Activated naive CD8-positive, alpha-beta T cell (primary cell): Measurements from ENCODE around the gene SLC1A2.

ENCODE experiments used
- H3K27ac Mint-ChIP-seq: one replicate; pipeline ENCODE4 v1.8.0; 2021; ENCODE audit warnings: mixed read lengths
- H3K27me3 Mint-ChIP-seq: one replicate; pipeline ENCODE4 v1.8.0; 2021; ENCODE audit warnings: mixed read lengths
- H3K36me3 Mint-ChIP-seq: one replicate; pipeline ENCODE4 v1.8.0; 2021; ENCODE audit warnings: mixed read lengths
- H3K4me1 Mint-ChIP-seq: one replicate; pipeline ENCODE4 v1.8.0; 2021; ENCODE audit warnings: low read depth, mixed read lengths
- H3K4me3 Mint-ChIP-seq: one replicate; pipeline ENCODE4 v1.8.0; 2021; ENCODE audit warnings: mild to moderate bottlenecking, mixed read lengths
- H3K9me3 Mint-ChIP-seq: one replicate; pipeline ENCODE4 v1.8.0; 2021; ENCODE audit warnings: low read depth, mixed read lengths

SLC1A2 gene

DNA sequence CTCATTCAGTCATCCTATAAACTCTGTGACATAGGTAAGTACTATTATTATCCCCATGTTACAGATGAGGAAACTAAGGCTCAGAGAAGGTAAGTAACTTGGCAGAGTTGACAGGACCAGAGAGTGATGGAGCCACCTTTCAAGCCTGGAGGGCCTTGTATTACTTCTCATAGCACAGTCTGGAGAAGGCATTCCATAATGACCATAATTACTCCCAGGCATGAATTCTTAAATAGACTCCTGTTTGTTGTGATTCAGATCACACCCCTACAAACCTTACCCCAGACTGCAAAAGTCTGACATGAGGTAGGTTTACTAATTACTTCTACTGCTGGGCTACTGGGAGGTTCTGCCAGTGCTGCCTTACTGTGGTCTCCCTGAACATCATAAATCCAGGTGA is 203.4 kb downstream of the SLC1A2 start:
- Mint-ChIP-seq H3K9me3 (no peaks in the 10 kb centered on the region), H3K27me3 (no peaks in the 10 kb centered on the region), H3K27ac (peak overlapping the region; percentile 91), H3K36me3 (peaks cover 52% of the 10 kb centered on the region), H3K4me3 (peak overlapping the region; percentile 53), H3K4me1 (peaks cover 66% of the 10 kb centered on the region)

DNA sequence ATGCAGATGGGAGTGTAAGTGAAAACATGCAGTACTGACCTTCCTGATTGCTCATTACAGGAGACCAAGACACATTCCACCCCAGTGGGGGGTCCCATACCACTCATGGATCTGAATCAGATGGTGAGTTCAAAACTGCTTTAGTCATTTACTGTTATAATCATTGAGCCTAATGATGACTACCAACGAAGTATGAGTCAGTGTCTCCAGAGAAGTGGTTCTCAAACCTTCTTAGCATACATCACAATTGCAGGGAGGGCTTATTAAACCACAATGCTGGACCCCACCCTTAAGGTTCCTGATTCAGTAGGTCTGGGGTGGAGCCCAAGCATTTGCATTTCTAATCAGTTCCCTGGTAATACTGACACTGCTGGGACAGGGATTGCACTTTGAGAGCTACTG is 204.6 kb downstream of the SLC1A2 start:
- Mint-ChIP-seq H3K27ac (peak overlapping the region; percentile 91), H3K4me3 (peak overlapping the region; percentile 76), H3K9me3 (no peaks in the 10 kb centered on the region), H3K27me3 (no peaks in the 10 kb centered on the region), H3K36me3 (peaks cover 62% of the 10 kb centered on the region), H3K4me1 (peaks cover 71% of the 10 kb centered on the region)

- Mint-ChIP-seq H3K27ac (peak overlapping the region; percentile 91), H3K27me3 (no peaks in the 10 kb centered on the region), H3K4me3 (peak overlapping the region; percentile 76), H3K4me1 (peaks cover 71% of the 10 kb centered on the region), H3K36me3 (peaks cover 64% of the 10 kb centered on the region), H3K9me3 (peaks cover 4% of the 10 kb centered on the region)
Observed at GRCh38 chr11:35214226-35214770, 205.1 kb downstream of the SLC1A2 start.

- Mint-ChIP-seq H3K36me3 (peaks cover 73% of the 10 kb centered on the region), H3K27me3 (no peaks in the 10 kb centered on the region), H3K4me1 (peaks cover 72% of the 10 kb centered on the region), H3K27ac (peak overlapping the region; percentile 41), H3K4me3 (no peak overlapping the region), H3K9me3 (peaks cover 4% of the 10 kb centered on the region)
Observed at GRCh38 chr11:35211952-35212351, 207.4 kb downstream of the SLC1A2 start.

DNA sequence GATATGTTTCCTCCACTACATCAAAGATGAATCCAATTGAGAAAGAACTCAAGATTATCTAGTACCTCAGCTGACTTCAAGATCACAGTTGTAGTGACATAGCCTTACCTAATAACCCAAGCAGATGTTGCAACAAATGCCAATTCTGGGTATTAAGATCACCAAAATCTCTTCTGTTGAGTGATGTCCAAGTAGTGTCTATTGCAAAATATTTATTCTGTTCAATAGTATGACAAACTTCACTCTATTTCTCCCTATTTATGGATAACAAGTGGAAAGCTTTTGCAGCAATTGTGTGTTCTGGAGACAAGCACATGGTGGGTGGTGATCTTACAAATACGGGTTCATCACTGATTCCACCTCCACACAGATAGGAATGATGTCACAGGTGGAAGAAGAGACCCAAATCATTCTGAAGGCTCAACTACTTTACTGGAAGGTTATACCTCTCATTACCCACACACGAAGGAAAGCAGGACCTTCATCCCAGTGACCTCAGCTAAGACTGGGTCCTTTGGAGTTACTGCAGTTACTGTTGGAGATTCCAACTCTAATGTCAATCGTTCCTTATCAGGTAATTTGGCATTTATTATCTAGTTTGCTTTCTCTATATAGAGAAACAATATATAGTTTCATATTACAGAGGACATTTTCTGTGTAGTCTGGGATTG is 208.3 kb downstream of the SLC1A2 start:
- peaks cover 74% of the 10 kb centered on the region for H3K36me3 Mint-ChIP-seq
- H3K4me1 Mint-ChIP-seq = peaks cover 68% of the 10 kb centered on the region
- peak overlapping the region; percentile 31 for H3K4me3 Mint-ChIP-seq
- no peaks in the 10 kb centered on the region for H3K27me3 Mint-ChIP-seq
- H3K27ac Mint-ChIP-seq = peak overlapping the region; percentile 84
- peaks cover 4% of the 10 kb centered on the region for H3K9me3 Mint-ChIP-seq

DNA sequence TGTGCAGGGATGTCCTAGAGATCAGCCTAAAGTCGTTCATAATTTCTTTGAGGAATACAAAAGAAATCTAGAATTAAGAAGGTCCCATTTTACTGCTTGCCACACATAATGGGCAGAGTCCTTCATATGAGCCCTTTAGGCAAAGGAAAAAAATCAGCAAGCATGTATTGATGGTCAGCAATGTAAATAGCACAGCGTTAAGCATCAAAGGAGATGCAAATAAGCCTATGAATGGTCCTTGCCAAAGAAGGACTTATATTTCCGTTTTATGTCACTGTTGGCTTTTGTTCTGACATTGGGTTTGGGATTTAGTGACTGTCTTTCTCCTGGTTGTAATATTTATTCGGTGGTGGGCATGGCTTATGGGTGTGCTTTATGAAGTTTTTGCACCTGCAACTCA is 210.6 kb downstream of the SLC1A2 start:
- no peak overlapping the region for H3K4me3 Mint-ChIP-seq
- H3K4me1 Mint-ChIP-seq = peaks cover 66% of the 10 kb centered on the region
- H3K27ac Mint-ChIP-seq = peak overlapping the region; percentile 66

DNA sequence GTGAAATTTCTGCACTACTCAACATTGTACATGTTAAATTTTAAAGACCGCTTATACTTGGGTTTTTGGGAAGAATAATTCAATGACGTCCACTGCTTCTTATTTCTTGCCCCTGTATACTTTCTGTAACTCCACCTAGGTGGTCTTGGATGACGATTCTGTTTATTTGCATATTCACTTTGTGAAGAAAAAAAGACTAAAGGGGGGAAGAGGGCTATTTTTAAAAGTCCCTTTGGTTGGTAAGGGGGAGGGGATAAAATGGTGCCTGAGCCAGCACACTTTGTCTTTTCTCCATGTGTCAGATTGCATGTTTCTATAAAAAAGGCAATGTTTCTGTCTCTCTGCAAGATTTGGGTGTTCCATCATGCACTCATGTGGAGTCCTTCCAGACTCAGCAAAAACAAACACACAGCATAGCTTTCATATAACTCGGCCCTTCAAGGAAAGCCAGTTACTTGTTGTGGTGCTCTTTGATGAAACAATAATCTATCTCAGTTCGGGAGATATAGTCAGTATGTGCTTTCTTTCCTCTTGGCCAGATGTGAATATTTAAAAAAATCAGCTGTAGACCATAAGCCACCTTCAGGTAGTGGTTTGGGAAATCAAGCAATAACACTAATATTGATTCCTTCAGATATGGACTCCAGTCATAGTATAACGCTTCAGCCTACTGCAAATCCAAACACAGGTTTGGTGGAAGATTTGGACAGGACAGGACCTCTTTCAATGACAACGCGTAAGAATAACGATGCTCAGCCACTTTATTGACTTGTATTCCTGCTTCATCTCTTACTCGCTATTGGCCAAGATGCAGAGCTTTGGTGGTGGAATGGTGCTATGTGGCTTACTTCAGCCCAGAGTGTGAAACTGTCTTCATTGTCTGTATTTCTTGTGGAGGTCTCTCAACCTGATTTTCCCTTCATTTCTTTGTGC is 211.6 kb downstream of the SLC1A2 start:
- H3K9me3 Mint-ChIP-seq = peaks cover 4% of the 10 kb centered on the region
- H3K4me3 Mint-ChIP-seq = no peak overlapping the region
- H3K4me1 Mint-ChIP-seq = peaks cover 66% of the 10 kb centered on the region
- no peaks in the 10 kb centered on the region for H3K27me3 Mint-ChIP-seq
- peaks cover 80% of the 10 kb centered on the region for H3K36me3 Mint-ChIP-seq
- peak overlapping the region; percentile 24 for H3K27ac Mint-ChIP-seq

More for the DNA sequence above, 210.6 kb downstream of the SLC1A2 start:
- H3K36me3 Mint-ChIP-seq = peaks cover 77% of the 10 kb centered on the region
- peaks cover 4% of the 10 kb centered on the region for H3K9me3 Mint-ChIP-seq
- H3K27me3 Mint-ChIP-seq = no peaks in the 10 kb centered on the region

GRCh38 chr11:35206616-35207015 is 212.7 kb downstream of the SLC1A2 start:
- H3K4me1 Mint-ChIP-seq = peaks cover 70% of the 10 kb centered on the region
- peak overlapping the region; percentile 78 for H3K27ac Mint-ChIP-seq
- H3K36me3 Mint-ChIP-seq = peaks cover 84% of the 10 kb centered on the region
- H3K4me3 Mint-ChIP-seq = no peak overlapping the region
- peaks cover 4% of the 10 kb centered on the region for H3K9me3 Mint-ChIP-seq
- no peaks in the 10 kb centered on the region for H3K27me3 Mint-ChIP-seq

- Mint-ChIP-seq H3K4me1 (peaks cover 72% of the 10 kb centered on the region), H3K27ac (peak overlapping the region; percentile 68), H3K9me3 (peaks cover 4% of the 10 kb centered on the region), H3K27me3 (no peaks in the 10 kb centered on the region), H3K4me3 (no peak overlapping the region), H3K36me3 (peaks cover 76% of the 10 kb centered on the region)
Observed at GRCh38 chr11:35204614-35205013, 214.7 kb downstream of the SLC1A2 start.
